Islet of Langerhans (tissue), 1 donor: Measurements from ENCODE around the gene COPB1.

ENCODE experiments used
- FAIRE-seq: peaks from one replicate; lab custom pipeline; 2011; peaks lifted over from hg19 to GRCh38; lab: Jason Lieb, UNC

The COPB1 gene

GRCh38 chr11:14423633-14424032, 76.0 kb downstream of the COPB1 start:
- FAIRE-seq: no peak

DNA sequence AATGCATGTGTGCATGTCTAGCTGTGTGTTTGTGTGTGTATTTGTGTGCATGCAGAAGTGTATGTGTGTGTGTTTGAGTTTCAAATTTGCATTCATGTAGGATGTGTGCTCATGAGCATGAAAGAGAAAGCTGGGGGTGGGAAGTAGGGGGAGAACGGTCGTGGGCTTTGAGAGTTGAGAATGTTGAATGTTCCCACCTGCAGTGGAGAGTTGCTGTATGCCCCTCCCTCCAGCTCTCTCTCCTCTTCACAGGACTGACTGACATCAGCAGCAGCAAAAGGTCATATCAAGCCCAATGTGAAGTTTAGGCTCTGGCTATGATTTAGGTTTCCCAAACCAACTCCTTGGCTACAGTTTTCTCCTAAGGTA, 76.8 kb downstream of the COPB1 start:
- FAIRE-seq: no peak

- FAIRE-seq: no peak
Measured at GRCh38 chr11:14422052-14422813, 77.4 kb downstream of the COPB1 start.

DNA sequence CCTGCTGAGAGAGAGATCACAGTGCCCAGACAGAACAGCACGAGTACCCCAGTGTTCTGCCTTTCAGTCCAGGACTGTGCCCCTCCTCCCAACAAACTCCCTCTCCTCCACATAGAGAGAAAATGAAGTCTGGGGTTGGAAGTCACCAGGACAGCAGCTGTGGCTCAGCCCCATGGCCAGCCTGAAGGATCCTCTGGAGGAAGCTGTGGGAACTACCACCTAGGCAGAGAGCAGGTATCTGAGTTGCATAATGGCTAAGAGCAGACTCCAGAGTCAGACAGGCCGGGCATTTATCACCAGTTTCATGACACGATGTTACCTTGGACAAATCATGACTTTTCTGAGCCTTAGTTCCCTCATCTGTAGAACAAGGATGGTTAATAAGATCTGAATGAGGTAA, 79.4 kb downstream of the COPB1 start:
- no peak for FAIRE-seq

DNA sequence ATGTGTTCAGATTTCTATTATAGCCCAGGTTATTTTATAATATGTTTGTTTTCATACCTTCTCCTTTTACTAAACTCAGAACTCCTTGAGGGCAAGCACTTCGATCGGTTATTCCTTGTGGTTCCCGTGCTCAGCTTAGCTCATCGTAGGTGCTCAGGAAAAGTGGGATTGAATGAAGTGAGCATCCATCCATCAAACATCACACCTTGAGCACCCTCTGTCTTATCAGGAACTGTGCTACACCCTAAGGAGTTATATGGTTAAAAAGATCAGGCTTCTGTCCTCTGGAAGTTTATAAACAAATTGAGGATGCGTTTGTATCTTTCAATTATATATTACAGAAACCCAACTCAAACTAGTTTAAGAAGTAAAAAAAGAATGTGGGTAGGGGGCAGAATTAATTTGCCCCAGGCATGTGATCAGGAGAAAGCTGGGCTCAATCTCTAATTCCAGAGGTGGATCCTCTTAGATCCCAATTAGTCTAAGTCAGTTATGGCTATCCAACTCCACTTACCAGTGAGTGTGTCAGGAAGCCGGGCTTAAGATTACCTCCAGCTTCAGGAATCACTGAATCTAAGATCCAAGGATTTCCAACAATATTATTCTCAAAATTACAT, 80.7 kb downstream of the COPB1 start:
- no peak for FAIRE-seq

DNA sequence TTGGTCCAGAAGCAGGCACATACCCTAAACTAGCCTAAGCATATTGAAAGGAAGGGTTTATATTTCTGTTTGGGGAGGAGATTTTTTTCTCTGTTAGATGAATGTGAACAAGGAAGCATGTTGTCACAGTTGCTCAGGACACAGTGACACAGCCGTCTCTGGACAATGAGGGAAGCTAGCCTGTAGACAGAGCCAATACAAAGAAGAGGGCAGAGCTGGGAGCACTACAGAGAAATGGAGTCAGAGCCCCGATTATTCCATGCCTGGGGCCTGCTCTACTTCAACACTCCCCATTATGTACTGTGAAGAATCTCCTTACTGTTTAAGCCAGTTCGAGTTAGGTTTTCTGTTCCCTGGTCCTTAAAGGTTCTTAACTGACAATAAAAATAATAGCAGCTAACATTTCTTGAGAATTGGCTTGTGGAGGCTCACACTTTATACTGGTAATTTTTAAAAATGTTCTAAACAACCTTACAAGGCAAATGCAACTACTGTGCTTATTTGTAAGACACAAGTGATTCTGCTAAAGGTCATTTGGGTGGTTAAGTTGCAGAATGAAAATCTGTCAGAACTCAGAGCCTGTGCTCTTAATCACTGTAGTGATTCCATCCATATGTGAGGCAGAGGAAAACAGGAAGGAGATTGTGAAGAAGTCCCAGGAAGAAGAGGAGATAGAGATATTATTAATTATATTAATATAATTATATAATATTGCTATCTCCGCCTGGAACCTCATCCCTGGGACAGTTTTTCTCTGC, 81.8 kb downstream of the COPB1 start:
- FAIRE-seq: no peak

GRCh38 chr11:14417186-14417585, 82.4 kb downstream of the COPB1 start:
- FAIRE-seq: no peak

DNA sequence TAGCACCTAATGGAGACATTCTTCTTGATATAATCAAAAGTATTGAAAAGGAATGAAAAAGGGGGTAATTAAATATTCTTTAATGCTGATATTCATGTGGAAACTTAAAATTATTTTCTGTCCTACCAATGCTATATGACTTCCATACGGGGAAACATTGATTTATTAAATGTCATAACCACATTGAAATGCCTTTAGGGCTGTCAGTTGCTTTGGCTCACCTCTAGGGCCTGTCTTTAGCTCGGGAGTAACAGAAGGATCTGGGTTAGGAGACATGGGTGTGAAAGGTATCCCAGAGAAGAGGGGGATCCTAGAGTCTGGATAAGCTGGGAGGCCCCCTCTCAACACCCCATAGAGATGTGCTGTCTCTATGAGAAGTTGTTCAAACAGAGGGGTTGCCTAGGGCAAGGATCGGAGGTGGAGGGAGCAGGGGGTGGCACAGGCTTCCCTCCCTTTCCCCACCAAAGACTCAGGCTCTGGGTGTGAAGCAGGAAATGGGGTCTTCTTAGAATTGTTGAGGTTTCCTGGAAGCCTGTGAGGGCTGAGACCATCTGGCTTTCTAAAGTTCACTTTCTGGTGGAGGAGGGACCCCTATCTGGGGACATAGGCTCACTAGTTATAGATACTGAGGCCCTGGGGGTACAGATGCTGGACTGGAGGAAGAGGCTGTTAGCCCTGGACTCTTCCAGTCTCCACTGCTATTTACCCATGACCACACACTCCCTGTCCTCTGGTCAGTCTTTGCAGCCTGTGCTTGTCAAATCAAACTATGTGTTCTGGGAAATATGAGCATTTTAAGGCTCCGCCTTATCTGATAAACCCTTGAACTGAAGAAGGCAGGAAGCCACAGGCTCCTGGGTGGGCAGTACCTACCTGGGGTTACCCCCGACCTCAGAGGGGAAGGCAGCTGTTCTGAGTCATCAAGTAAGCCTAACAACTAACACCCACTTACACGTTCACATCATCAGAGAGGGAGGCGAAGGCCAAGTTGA, 84.8 kb downstream of the COPB1 start:
- no peak for FAIRE-seq

DNA sequence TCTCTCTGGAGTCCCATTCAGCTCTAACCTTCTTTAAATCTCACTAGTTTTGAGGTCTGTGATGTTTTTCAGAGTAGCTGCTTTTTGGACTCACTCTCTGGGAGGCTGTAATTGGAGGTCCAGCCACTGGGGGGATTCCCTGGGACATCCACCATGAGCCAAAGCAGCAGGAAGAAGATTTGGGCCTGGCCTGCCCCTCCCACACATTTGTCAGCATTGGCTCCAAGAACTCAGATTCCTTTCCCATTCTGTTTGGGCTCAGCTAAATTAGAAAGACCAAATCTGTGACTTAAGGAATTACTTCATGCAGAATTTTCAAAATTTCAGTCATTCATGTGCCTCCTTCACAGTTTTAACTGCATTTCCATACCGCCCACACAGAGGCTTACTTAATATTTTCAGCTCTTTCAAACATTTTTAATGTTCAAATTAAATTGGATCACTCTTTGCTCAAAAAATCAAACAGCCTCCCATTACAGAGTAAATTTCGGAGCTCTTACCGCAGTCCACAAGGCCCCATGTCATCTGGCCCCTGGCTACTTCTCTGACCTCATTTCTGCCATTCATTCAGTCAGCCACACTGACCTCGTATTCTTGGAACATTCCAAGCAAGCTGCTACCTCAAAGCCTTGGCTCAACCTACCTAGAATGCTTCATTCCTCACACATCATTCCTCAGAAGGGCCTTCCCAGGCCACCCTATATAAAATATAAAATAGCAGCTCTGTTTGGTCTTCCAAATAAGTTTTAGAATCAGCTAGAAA, 86.1 kb downstream of the COPB1 start:
- FAIRE-seq: no peak

DNA sequence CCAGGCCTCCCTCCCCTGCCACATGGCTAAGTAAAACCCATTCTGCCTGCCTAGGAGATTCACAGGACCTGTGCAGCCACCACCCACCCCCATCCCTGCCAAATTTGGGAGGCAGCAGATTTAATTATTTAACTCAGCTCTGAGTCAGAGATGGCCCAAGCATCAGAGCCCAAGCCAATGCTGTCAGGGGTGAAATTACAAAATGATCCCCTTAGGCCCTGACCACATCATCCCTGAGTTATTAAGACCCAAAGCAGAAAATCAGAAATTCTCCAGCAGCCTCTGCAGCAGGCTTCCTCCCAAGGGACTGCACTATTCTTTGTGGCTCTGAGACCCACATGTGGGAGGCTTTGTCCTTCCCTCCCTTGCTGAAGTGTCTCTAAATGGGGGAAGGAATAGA, 87.8 kb downstream of the COPB1 start:
- FAIRE-seq: no peak

DNA sequence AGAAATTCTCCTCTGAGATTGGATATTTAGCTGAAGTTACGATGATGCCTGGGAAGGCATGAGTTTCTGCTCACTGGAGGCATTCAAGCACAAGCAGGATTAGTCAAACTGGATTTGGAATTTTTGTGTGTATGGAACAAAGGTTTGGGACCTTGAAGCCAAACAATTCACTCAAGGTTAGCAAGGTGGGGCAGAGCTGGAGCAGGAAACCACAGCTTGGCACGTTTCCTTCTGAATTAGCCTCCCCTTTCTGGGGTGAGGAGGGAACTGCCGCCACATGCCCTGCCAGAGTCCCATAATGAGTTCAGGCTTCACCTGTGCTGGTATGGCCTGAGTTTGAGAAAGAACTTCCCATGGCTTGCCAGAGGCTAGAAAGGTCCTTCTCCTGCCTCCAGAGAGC, 89.7 kb downstream of the COPB1 start:
- no peak for FAIRE-seq

DNA sequence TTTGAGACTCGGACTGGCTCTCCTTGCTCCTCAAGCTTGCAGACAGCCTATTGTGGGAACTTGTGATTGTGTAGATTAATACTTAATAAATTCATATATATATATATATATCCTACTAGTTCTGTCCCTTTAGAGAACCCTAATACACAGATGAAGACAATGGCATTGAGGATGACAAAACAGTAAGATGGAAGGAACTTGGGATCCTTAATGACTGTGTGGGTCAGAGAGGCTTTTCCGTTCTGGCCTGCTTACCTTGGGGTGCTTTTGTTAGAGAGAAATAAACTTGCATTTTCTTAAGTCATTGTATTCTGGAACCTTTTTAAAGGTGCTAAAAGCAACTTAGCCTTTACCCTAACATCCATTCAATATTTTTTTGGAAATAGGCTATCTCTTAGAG, 91.0 kb downstream of the COPB1 start:
- no peak for FAIRE-seq
